ENCODE measurements around the gene ENTPD7.

ENTPD7 gene

DNA sequence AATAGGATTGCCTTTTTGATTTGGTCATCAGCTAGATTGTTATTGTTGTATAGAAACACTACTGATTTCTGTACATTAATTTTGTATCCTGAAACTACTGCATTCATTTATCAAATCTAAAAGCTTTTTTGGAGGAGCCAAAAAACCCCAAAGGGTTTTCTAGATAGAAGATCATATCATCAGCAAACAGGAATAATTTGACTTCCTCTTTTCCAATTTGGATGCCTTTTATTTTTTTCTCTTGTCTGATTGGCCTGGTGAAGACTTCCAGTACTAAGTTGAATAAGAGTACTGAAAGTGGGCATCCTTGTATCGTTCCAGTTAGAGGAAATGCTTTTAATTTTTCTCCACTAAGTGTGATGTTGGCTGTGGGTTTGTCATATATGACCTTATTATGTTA, 10.6 kb upstream of the ENTPD7 start:
- no peak for DNase-seq (ENCODE audit: low read depth)

DNA sequence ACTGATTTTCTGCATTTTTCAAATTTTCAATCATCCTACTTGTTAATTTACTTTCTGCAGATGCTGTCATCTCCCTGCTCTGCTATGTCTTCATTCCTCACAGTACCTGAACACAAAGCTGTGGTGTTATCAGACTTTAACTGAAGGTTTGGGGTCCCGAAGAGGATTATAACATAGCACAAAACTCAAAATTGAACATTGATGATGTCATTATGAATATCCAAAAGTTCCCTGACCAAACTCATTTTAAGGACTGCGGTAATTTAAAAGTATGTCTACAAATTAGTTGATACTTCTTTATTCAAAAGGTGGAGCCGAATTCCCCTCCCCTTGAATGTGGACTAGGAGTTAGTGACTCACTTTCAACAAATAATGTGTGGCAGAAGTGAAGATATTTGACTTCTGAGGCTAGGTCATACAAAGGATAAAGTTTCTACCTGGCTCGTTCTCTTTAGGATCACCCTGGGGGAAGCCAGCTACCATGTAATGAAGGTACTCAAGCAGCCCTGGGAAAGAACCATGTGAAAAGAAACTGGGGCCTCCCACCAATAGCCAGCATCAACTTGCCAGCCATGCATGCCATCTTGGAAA, 6.4 kb upstream of the ENTPD7 start:
- DNase-seq (ENCODE audit: low read depth): no peak

DNA sequence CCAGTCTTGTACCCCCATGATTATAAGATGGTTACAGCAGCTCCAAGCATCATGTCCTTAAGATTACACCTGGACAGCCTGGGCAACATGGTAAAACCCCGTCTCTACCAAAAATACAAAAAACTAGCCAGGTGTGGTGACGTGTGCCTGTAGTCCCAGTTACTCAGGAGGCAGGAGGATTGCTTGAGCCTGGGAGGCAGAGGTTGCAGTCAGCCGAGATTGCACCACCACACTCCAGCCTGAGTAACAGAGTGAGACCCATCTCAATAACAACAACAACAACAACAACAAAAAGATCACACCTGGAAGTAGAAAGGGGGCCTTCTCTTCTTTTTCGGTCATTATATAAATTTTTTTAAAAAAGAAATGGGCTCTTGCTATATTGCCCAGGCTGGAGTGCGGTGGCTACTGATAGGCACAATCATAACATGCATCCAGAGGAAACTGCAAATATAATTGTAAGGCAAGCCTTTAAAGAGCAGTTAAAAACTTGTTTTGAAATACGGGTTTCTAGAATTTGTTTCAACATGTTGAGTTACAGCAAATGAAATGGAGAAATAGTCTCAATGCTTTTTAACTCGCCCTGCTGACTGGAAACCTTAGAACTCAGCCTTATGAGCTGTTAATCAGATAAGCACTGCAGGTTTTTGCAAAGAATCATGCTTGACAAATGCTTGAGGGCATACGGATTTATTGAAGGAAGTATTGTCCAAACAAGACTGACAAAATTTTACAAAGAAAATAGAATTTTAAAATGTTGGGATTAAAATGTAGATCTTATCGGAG, 4.7 kb upstream of the ENTPD7 start:
- no peak for DNase-seq (ENCODE audit: low read depth)

DNA sequence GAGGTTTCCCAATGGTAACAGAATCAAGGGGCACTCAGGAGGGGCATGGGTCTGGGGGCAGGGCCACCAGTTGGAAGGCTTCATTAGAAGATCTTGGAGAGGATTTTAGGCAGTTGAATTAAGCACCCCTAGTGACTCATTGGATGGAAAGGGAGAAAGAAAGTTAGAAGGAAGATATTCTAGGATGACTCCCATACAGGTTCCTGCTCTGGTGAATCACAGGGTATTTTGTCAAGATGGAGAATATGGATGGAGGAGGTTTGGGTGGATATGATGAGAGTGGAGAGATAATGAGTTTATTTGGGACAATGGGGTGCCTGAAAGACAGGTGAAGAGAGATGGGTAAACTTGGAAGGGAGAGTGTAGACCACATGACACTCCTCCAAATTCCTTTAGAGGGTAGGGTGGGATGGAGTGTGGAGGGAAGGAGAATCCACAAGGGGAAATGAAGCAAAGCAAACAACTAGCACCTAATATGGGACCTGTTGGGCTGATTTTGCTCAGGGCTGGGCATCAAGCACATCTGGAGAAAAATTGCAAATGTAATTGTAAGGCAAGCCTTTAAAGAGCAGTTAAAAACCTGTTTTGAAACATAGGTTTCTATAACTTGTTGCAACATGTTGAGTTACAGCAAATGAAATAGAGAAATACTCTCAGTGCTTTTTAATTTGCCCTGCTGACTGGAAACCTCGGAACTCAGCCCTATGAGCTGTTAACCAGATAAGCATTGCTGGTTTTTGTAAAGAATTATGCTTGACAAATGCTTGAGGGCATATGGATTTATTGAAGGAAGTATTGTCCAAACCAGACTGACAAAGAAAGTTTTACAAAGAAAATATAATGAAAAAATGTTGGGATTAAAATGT, 2.9 kb upstream of the ENTPD7 start:
- DNase-seq (ENCODE audit: low read depth): no peak

DNA sequence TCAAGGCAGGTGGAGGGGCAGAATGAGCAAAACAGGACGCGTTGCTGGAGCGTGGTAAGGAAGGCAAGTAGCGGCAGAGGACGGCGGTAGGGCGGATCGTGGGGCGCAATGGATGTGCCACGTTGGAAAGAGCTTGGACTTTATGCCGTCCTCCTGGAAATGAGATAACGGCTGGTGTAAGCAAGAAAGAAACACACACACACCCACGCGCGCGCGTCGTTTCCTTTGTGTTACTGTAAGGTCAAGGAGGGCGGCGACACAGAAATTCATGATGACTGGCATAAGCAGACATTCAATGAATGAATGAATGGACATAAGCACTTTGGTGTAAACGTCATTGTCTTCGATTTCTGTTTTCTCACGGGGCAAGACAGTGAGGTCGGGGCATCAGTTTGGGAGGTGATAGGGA, 683 bp upstream of the ENTPD7 start:
- DNase-seq (ENCODE audit: low read depth): no peak

DNA sequence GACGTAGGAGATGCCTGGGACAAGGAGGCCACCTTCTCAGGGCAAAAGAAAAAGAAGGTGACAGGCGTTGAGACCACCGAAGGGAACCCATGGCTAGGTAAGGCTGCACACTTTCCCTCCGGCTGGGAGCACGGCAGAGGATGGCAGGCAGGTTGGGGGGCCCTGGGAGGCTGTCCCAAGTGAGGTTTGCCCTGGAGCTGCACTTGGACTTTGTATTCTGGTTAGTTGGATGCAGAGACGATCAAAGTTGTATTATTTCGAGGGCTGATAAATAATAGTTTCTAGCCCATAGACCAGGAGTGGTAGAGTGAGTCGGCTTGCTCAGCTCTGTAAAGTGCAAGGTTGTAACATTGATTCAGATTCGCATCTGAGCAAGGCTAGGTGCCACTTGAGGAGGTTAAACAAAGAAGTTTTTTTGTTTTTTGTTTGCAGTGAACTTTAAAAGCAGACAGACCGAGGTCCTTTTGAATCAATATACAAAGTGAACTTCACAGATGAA, 608 bp downstream of the ENTPD7 start:
- no peak for DNase-seq (ENCODE audit: low read depth)

DNA sequence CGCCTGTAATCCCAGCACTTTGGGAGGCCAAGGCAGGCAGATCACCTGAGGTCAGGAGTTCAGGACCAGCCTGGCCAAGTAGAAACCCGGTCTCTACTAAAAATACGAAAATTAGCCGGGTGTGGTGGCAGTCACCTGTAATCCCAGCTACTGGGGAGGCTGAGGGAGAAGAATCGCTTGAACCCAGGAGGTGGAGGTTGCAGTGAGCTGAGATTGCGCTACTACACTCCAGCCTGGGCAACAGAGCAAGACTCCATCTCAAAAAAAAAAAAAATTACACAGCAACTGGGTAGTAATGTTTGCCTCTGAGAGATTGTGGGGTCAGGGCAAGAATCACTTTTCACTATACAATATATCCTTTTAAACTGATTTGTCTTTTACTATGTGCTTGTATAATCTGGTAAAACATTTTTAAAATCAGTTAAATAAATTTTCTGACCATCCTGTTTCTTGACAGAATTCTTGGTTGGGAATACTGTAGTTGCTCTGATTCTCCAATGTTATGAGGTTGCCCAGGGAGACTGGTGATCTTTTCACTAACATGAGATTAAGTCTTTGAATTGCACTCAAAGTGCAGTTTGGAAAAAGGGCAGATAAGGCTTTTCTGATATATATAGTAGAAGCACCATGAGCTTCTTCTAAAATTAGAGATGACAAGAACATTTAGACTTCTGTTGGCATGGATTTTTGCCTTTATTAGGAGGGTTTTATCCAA, 1.5 kb downstream of the ENTPD7 start:
- DNase-seq (ENCODE audit: low read depth): no peak

DNA sequence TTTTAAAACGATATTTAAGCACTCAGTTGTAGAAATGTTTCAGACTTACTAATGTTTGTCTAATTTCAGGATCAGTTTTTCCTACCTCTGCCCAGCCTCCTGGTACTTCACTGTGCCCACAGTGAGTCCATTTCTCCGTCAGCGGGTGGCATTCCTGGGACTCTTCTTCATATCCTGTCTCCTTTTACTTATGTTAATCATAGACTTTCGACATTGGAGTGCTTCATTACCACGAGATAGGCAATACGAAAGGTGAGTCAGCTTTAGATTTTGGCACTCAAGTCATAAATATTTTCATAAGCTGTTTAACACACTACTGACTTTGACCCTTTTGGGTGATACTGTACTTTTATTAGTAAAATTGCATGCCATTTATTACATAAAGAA, 2.1 kb downstream of the ENTPD7 start:
- DNase-seq (ENCODE audit: low read depth): no peak

DNA sequence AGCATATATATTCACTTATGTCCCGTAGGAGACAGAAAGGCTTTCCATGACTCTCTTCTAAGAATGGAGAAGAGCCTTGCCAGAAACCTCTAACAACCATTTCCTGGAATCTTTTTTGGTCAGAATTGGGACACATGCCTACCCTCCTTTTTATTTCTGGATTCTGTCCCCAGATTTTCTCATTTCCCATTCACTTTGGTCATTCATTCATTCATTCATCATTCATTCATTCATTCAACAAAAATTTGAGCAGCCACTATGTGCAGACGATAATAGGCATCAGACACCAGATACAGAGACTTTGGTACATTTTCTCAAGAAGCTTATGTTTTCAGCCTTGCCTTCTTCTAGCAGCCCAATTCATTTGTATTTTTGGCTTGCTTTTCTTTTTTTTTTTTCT, 6.0 kb downstream of the ENTPD7 start:
- no peak for DNase-seq (ENCODE audit: low read depth)

DNA sequence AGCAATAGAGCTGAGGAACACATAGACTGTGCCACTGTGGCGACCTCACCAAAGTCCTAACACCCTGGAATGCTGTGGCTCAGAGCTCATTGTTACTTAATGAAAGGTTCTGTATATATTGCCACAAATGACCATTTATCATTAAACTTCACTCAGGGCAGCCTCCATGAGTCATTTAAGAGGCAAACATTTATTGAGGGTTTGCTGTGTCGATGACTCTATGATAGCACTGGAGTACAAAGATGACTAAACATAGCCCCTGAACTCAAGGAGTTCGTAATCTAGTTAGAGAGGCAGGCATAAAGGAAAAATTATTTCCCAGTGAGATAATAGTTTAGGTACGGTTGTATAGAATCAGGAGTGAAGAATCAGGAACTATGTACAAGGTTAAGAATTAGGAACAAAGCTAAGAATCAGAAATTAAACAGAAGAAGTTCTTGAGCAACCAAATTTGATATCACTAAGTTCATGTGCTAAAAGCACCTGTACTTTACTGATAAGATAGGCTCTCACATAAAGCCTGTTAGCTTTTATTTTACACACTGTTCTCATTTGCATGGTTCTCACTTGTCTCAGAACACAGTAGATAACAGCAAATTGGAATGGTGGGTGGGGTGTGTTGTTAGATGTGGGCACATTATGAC, 7.9 kb downstream of the ENTPD7 start:
- DNase-seq (ENCODE audit: low read depth): no peak

DNA sequence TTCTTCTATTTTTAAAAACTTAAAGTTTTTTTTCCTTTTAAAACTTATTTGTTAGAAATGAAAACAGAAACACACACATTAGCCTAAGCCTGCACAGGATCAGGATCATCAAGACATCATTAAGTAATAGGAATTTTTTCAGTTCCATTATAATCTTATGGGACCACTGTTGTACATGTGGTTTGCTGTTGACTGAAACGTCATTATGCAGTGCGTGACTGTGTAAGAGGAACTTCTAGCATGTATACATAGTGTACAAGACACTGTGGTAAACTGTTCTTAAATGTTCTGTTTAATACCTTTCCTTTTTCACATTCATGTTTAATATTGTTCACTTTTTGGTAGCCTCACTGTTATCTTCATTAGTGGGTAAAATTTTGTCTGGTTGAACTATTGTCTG, 12.1 kb downstream of the ENTPD7 start:
- DNase-seq (ENCODE audit: low read depth): no peak

DNA sequence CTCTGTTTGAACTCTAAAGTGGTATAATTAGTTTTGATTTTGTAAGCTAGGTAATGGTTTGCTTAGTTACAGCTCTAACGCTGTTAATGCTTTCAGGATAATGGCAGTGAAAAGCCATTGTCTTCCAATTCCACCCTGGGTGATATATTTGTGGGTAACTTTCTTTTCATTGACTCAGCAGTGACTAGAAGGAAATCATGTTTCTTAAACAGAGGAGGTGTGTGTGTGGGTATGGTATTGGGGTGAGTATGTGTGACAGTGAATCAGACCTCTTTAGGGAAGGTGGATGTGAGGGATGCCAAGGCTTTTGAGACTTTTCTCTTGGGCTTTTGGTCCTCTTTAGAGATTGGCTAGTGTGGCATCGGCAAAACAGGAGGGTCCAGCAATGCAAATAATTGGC, 13.6 kb downstream of the ENTPD7 start:
- no peak for DNase-seq (ENCODE audit: low read depth)

DNA sequence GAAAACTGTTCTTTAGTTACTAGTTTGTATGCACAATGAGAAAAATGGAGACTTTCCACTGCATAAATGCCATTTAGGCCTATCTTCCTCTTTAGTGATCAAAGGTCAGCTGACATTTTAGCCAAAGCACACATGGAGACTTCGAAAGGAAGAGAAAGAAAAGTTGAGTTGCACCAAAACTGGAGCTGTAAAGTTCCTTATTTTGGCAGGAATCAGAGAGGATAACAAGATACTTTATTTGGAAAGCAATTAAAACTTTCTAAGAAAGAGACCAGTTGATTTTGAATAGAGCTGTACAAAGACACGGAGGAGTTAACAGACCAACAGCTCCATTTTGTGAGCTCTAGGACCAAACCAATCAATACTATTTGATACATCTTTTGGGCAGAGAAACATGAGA, 14.2 kb downstream of the ENTPD7 start:
- DNase-seq (ENCODE audit: low read depth): no peak

DNA sequence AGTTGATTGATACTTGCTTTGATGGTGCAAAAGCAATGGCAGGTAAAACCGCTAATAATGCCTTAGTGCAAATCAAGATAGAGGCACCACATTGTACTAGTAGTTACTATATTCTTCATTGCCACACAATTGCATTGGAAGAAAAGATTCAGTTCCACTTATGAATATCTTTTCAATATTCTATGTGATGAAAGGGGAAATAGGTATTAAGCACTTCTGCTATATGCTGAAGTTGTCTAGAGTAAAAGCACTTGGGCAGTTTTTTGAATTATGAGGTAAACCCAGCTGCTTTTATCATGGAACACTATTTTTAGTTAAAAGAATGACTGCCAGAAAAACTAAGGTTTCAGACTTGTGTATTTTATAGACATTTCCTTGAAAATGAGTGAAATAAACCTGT, 15.5 kb downstream of the ENTPD7 start:
- no peak for DNase-seq (ENCODE audit: low read depth)

DNA sequence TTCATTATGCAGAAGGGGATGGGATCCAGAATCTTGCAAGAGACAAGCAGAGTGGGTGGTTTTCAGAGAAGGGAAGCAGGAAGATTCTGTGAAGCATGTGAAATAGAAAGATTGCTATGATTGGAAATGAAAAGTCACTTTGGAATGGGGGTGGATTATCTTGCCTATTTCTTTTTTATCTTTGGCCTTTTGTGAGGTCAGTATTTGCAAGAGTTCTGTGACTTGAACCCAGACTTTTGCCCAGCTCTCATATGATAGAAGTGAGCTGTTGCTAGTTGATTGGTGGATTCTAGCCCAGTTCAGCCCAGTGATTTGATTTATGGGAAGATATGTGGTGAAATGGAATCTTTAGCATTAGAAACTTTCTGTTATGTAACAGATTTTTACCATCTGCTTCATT, 17.1 kb downstream of the ENTPD7 start:
- no peak for DNase-seq (ENCODE audit: low read depth)

DNA sequence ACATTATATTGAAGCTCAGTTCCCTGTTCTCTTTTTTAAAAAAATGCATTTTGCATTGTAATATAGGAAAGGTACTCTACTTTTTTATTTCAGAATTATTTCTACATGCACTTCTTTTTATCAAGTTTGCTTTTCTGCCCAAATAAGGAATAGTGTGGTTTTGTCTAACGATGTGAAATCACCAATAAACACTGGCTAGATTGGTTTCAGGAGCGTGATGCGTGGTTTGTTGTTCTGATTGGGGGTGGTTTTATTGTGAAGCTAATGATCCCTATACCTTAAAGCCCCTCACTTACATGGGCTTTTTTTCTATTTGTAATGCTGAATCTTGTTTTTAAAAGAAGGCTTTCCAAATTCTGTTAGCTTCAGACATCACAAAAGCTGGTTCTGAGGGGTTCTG, 17.6 kb downstream of the ENTPD7 start:
- no peak for DNase-seq (ENCODE audit: low read depth)

DNA sequence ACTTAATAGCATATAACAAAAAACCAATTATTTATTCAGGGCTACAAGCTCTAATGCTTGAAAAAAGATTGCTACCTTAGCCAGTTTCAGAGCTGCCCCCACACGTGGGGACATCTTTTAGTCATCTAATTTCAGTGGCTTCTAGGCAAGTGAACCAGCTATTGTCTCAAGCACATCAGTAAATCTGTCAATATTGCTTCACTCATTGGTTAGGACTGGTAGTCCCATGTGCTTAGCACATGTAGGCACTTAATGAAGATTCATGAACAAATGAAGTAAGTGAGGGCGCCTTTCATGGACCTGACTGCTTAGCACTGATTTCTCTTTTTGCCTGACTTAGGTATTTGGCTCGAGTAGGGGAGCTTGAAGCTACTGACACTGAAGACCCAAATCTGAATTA, 19.6 kb downstream of the ENTPD7 start:
- DNase-seq (ENCODE audit: low read depth): no peak

DNA sequence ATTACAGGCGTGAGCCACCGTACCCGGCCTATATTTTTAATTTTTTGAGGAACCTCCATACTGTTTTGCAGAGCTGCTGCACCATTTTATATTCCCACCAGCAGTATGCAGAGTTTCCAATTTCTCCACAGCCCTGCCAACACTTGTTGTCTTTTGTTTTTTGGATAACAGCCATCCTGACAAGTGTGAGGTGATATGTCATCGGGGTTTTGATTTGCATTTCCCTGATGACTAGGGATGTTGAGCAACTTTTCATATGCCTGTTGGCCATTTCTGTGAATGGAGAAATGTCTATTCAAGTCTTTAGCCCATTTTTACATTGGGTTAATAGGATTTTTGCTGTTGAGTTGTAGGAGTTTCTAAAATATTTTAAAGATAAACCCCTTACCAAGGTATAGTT, 22.2 kb downstream of the ENTPD7 start:
- no peak for DNase-seq (ENCODE audit: low read depth)

DNA sequence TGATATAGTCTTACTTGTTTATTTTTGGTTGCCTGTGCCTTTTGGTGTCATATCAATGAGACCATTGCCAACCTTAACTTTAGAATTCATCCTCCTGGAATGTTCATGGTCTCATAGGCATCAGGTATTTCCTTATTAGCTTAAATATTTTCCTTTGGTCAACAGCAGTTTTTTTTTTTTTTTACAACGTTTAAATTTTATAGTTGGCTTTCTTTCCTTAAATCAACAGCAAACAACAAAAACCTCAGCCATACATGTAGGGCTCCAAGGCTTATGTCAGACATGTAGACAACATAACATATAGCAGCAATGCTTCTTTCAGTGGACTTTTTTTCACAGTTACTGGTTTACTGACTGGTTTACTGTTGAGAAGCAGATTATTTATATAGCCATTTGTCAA, 22.7 kb downstream of the ENTPD7 start:
- DNase-seq (ENCODE audit: low read depth): no peak

DNA sequence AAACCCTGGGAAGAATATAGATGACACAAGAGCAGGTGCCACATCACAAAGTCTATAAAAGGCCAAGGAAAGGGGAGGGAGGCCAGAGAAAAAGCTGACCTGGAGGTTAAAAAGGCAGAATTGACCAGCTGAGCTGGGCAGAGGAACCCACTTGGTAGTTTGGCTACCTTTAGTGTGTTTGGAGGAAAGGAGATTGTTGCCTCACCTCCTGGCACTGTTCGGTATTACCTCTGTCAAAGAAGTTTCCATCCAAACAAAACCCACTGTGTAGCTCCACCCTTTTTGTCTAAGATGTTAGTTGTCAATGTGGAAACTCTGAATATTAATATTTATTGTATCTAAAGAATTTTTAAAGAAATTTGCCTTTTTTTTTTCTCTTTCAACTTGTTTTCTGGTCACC, 23.4 kb downstream of the ENTPD7 start:
- no peak for DNase-seq (ENCODE audit: low read depth)

DNA sequence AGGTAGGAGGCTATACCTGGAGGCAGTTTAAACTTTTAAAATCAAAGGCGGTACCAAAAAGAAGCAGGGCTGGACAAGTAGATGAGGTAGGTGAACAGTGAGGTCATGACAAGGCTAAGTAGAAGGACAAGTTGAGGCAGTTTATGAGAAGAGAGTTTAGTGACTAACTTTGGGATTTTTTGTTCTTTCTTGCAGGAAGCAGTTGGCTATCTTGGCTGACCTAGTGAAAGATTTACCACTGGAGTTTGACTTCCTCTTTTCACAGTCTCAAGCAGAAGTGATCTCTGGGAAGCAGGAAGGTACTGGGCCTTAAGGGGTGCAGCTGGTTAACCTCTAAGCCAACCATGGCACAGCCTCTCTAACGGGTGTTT, 26.3 kb downstream of the ENTPD7 start:
- DNase-seq (ENCODE audit: low read depth): no peak

DNA sequence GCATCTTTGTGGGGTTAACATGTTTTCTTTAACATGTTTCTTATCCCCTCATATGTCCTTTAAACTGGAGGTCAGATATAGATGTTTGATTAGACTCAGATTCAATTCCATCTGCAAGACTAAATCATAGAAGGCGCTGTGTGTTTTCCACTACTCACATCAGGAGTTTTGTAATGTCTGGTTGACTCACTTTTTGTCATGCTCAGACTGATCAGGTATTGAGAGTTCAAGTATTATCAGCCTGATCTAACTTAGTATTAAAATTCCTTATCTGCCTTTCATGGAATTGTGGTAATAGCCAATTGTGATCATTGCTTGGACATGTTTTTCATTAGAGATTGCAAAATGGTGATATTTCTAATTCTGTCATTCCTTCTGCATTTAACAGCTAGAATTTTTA, 30.2 kb downstream of the ENTPD7 start:
- DNase-seq (ENCODE audit: low read depth): no peak
